Measurements from ENCODE around the gene IMP4.

The IMP4 gene

GRCh38 chr2:130336877-130337734 is 5.6 kb upstream of the IMP4 start:
- peak; percentile 77 for DNase-seq

- peak; percentile 24 for DNase-seq
Measured at GRCh38 chr2:130337735-130338325, 4.9 kb upstream of the IMP4 start.

GRCh38 chr2:130338793-130339345 is 3.8 kb upstream of the IMP4 start:
- no peak for DNase-seq

- no peak for DNase-seq
Measured at GRCh38 chr2:130339885-130340745, 2.6 kb upstream of the IMP4 start.

GRCh38 chr2:130341562-130342019 is 1.1 kb upstream of the IMP4 start:
- DNase-seq = no peak

- peak; percentile 95 for DNase-seq
Measured at GRCh38 chr2:130342020-130342532, 621 bp upstream of the IMP4 start.

GRCh38 chr2:130344578-130344977 is 1.9 kb downstream of the IMP4 start:
- DNase-seq = no peak

GRCh38 chr2:130345091-130345490 is 2.4 kb downstream of the IMP4 start:
- no peak for DNase-seq

- DNase-seq = no peak
Measured at GRCh38 chr2:130345611-130346010, 2.9 kb downstream of the IMP4 start.

GRCh38 chr2:130346041-130346740 is 3.5 kb downstream of the IMP4 start:
- DNase-seq = no peak

- DNase-seq = no peak
Measured at GRCh38 chr2:130346741-130347066, 4.0 kb downstream of the IMP4 start.

- no peak for DNase-seq
Measured at GRCh38 chr2:130347220-130347925, 4.7 kb downstream of the IMP4 start.

GRCh38 chr2:130349174-130349573 is 6.5 kb downstream of the IMP4 start:
- DNase-seq = no peak

- DNase-seq = no peak
Measured at GRCh38 chr2:130351711-130352110, 9.0 kb downstream of the IMP4 start.

GRCh38 chr2:130352237-130352636 is 9.5 kb downstream of the IMP4 start:
- no peak for DNase-seq

GRCh38 chr2:130353291-130354138 is 10.8 kb downstream of the IMP4 start:
- DNase-seq = no peak

GRCh38 chr2:130354139-130354428 is 11.4 kb downstream of the IMP4 start:
- DNase-seq = no peak

- DNase-seq = no peak
Measured at GRCh38 chr2:130355172-130355577, 12.5 kb downstream of the IMP4 start.

GRCh38 chr2:130355578-130356431 is 13.1 kb downstream of the IMP4 start, which contains the start of gene PTPN18:
TSS of gene PTPN18 (plus strand) at chr2:130356056. CDS start at chr2:130356108, 52 bp downstream.
- DNase-seq = peak; percentile 88

Data from fibroblast of skin of back (primary cell).